Astrocyte (in vitro differentiated cells and primary cell): Measurements from ENCODE around the gene DKC1.

Source experiments
- EZH2 ChIP-seq: IDR thresholded peaks from 2 replicates; pipeline ENCODE4 v1.6.1; 2012; ENCODE audit warnings: mild to moderate bottlenecking, low read length, inconsistent platforms; ENCODE audit not compliant: insufficient read depth
- TF ChIP-seq, protein P1 (sequence below): IDR thresholded peaks from 2 replicates; pipeline ENCODE4 v1.5.1; 2011; ENCODE audit warnings: low read depth, mild to moderate bottlenecking, inconsistent platforms, low read length, moderate library complexity; ENCODE audit not compliant: insufficient read depth

DNA sequence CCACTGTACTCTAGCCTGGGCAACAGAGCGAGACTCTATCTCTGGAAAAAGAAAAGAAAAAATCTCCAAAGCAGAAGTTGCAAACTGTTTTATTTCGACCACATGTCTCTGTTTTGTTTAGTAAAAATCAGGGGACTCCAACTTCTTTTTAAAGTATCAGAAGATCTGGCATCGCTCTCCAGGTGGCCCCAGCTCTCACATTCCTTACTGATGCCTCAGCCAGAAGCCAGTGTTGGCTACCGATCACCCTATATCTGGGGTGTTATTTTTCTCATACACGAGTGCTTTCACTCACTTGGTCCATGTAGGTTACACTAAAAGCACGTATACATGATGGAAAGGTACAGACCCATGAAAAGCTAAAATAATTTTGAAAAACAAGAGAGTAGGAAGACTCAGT, 34.3 kb downstream of the DKC1 start:
- TF ChIP-seq, protein P1, sequence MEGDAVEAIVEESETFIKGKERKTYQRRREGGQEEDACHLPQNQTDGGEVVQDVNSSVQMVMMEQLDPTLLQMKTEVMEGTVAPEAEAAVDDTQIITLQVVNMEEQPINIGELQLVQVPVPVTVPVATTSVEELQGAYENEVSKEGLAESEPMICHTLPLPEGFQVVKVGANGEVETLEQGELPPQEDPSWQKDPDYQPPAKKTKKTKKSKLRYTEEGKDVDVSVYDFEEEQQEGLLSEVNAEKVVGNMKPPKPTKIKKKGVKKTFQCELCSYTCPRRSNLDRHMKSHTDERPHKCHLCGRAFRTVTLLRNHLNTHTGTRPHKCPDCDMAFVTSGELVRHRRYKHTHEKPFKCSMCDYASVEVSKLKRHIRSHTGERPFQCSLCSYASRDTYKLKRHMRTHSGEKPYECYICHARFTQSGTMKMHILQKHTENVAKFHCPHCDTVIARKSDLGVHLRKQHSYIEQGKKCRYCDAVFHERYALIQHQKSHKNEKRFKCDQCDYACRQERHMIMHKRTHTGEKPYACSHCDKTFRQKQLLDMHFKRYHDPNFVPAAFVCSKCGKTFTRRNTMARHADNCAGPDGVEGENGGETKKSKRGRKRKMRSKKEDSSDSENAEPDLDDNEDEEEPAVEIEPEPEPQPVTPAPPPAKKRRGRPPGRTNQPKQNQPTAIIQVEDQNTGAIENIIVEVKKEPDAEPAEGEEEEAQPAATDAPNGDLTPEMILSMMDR: no peak
- TF ChIP-seq EZH2: no peak
